GM19324 (cell line): ENCODE results near the gene E2F3.

ENCODE experiments used
- ATAC-seq: cut with Tn5 transposase; IDR thresholded peaks from one replicate; pipeline ENCODE4 v1.9.1; 2021; ENCODE audit warnings: mild to moderate bottlenecking, moderate library complexity; ENCODE audit not compliant: unreplicated experiment, low FRiP score

Gene E2F3

GRCh38 chr6:20401205-20402091 lies at the start of gene E2F3:
Gene E2F3, plus strand, starts transcription at chr6:20401879. Its CDS starts 354 bp downstream, at chr6:20402233.
- ATAC-seq: peak; percentile 91

- ATAC-seq: no peak
Observed at GRCh38 chr6:20352346-20352745, 49.3 kb upstream of the E2F3 start.

DNA sequence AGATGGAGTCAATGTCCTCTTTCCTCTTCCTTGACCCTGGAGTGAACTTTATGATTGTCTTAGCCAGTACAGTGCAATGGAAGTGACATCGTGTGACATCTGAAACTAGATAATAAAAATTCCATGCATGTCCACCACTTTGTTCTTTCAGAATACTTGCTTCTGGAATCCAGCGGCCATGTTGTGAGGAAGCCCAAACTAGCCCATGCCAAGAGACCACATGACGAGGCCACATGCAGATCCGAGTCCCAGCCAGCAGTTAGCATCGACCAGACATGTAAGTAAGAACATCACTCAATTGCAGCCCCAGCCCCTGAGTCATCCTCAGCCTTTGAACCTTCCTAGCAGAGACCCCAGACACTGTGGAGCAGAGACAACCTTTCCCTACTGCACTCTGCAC lies 48.5 kb upstream of the E2F3 start:
- no peak for ATAC-seq

DNA sequence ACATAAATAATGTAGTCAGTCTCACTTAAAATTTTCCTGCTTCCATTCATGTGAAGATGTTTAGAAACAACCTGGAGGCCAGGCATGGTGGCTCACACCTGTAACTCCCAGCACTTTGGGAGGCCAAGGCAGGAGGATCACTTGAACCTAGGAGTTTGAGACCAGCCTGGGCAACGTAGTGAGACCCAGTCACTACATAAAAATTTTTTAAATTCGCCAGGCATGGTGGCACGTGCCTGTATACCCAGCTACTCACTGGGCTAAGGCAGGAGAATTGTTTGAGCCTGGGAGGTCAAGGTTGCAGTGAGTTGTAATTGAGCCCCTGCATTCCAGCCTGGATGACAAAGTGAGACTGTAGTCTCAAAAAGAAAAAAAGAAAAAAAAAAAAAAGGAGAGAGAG lies 47.3 kb upstream of the E2F3 start:
- no peak for ATAC-seq

- no peak for ATAC-seq
Observed at GRCh38 chr6:20360471-20361119, 41.1 kb upstream of the E2F3 start.

DNA sequence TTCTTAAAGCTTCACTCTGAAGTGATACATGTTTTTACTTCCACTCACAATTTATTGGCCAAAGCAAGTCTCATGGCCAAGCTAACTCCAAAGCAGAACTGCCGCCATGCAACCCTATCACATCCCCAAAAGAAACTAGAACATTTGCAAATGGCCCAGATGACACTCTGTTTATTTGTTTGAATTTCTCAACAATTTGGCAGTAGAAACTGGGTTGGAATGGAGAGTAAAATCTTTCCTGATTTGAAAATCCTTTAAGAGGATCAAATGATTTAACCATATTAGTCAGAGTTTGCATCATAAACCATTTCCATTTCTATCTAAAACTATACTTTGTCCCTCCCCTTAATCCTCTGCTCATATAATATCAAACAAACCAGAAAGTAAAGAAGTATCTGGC lies 39.1 kb upstream of the E2F3 start:
- ATAC-seq: no peak

DNA sequence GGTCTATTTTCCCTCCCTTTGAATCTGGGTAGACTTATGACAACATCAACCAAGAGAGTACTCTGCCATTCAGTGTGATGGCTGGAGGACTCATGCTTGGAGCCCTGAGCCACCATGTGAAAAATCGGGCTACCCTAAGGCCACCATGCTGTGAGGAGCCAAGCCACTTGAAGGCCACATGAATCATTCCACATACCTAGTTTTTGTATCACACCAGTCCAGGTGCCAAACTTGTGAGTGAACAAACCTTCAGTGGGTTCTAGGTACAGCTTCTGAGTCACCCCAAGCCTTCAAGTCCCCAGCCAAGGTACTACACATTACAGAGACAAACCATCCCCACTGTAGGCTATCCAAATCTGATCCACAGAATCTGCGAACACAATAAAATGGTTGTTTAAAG lies 37.4 kb upstream of the E2F3 start:
- no peak for ATAC-seq

DNA sequence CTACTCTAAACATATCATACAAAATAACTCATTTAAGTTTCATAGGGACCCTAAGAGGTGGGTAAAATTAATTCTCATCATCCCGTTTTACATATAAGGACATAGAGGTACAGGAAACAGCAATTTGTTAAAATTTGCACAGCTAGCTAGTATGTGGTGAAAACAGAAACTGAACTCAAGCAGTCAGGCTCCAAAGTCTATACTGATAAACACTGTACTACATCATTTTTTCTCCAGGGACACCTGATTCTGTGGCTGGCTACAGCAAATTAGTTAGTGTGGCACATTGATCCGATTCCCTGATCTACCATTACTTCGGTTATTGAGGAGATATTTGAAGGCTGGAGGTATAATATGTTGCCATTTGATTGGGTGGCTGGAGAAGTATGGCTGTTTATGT lies 36.2 kb upstream of the E2F3 start:
- peak; percentile 80 for ATAC-seq

DNA sequence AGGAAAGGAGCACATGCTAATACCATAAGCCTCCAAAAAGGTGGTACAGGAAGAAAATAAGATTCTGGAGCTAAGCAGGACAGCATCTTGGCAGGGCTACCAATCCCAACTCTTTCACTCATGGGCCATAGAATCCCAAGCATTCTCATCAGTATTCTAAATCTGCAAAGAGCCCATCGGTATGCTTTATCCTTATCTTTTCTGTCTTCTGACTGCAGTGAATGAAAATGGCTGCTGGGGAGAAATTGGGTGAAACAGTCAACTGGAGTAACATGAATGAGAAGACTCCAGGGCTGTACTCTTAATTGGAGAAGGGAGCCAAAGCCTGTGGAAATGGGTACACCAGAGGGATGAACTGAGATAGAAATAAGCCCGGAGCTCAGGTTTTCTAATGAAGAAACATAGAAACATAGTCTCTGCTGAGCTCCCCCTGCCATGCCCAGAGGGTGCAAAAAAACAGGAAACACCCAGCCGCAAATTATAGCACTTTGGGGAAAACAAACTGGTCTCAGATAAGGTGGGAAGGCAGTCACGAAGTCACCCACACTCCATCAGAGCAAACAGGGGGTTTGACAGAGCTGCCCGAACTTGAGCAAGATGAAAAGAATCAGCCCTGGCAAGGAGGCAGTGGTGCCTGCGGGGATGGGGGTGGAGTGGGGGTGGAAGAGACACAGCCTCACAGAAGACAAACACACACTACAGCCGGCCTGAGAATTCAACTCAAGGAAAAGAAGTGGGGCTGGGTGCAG lies 35.4 kb upstream of the E2F3 start:
- ATAC-seq: no peak

DNA sequence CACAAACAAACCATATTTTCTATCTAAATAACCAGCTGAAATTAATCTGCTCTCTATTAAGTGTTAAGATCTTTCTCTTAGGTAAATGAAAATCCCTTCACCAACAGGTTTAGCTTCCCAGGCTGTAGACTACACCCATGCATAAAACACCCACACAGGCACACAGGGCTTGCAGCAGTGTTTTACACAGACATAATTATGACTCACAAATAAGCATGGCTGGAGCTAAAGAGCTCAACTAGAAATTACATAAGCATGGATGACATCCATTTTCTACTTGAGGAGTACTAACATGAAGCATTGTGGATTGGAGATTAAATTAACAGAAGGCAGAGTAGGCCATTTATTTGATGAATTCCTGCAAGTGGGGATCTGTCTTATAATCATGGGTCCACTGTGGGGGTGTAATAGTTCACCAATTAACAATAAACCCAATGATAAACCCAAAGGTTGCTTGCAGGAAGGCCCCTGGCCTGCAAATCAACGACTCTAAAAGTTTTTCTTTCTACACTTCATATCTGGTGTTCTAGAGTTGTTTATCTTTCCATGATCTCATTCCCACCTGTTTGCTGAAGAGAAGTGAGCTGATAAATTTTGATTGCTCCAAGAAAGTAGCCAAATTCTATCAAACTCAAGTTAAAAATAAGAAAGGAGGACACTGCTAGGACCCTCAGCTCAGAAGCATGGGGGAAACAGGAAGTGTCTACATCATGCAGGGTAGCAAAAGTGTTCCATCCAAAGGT lies 33.8 kb upstream of the E2F3 start:
- no peak for ATAC-seq

DNA sequence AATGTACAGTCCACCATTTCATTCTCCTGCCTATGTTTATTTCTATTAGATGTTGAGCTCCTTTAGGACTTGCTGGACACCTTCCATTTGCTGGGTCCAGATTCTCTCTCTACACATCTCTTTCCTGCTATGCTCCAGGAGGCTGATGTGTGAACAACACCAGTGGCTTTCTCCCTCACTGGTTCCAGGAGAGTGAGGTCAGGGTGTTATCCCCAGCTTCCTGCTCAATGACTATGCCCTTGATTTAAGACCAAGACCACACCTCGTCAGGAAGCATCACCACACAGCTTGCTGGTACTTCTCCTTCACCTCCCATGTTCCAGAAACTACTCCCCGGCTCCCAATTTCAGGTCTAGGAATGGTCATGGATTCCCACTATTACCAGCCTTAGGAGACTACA lies 31.3 kb upstream of the E2F3 start:
- no peak for ATAC-seq

DNA sequence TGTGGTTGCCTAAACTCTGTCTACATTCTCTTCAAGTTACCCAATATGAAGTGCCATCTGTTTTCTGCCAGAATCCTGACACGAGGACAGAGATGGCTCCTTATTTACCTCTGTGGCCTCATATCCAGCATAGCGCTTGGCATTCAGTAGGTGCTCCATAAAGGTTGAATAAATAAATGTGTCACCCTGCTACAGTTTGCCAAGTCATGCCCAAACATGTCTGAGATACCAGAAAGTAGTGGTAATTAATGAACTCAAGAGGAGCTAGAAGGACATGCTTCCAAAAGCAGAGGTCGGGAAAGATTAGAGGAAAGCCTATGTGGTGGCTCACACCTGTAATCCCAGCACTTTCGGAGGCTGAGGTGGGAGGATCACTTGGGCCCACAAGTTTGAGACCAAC lies 30.9 kb upstream of the E2F3 start:
- ATAC-seq: no peak

DNA sequence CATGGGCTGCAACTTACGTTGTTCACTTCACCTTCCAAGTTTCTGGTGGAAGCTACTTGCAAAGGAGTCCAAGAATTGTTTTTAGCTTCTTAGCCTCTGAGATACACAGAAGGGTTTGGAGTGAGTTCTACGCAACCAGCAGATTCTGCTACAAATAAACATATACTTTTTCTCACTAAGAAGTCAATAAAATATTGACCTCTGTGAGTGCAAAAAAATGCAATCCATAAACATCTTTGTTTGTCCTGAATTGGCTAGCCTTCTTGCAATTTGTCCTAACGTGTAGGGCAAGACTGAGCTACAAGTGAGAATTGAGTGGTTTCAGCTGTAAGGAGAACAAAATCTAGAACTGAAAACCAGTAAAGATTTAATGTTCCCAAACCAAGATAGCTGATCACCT lies 26.2 kb upstream of the E2F3 start:
- no peak for ATAC-seq

DNA sequence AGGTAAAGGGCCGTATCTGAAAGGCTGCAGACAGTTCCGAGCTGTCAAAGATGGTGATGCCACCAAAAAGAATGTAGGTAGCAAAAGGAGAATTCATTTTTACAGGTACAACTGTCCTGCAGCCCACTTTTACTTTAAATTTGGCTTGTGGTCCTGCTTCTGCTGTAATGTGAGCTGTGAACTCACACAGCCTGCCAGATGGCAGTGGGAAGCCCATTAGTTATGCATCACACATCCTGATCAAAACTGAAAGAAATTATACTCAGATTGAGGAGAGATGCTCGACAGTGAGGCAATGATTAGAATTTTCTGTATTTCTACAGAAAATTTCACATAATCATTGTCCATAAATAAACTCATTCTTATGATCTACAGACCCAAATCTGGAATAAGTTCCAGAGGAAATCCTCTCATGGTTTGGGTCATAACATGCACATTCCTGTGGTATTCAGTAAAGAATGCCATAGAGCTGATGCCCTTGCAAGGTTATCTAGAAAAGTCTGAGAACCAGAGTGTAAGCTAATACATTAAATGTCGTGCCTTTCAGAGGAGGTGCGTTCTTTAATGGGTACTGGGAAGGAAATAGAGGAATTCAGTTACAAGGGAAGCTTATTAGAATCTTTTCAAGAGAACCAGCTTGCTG lies 23.9 kb upstream of the E2F3 start:
- no peak for ATAC-seq

- ATAC-seq: no peak
Observed at GRCh38 chr6:20379231-20379630, 22.4 kb upstream of the E2F3 start.

DNA sequence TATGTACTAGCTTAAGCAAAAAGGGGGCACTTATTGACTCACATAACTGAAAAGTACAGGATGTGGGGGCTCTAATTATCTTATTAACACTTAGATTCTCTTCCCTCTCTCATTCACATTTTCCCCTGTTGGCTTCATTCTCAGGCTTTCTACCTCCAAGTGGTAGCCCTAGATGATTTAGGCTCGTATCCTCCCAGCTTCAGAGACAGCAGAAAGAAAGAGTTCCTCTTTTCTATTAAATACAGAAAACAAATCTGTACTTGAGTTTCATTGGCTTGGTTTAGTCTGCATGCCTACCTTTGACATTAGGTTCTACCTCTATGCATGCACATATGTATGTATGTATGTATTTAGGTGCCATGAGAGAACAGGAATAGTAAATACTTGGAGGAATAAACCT lies 15.5 kb upstream of the E2F3 start:
- no peak for ATAC-seq

DNA sequence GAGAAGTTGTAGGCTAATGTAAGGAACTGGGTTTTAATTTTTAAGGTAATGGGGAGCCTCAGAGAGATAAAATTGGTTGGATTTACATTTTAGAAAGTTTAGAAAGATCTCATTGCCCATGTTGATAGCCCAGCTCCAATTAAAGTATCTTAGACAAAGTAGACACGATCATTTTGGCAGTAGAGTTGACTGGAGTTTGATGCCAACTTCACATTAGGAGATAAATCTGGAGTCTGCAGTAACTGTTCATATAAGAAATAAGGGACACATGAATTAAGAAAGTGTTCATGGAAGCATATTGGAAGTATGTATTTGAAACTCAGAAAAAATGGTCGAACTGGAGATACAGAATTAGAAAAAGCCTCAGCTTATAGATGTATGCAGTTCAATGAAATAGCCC lies 12.6 kb upstream of the E2F3 start:
- no peak for ATAC-seq

DNA sequence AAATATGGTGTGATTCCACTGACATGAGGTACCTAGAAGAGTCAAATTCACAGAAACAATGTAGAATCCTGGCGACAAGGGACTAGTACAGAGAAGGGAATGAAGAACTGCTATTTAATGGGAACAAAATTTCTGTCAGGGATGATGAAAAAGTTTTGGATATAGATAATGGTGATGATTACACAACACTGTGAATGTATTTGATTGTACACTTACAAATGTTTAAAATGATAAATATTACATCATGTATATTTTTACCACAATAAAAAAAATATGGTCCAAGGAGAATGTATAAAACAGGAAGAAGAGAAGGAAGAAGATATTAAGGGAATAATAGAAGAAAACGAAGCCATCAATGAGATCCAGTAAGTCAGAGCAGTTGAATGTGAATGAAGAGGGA lies 8.4 kb upstream of the E2F3 start:
- no peak for ATAC-seq

GRCh38 chr6:20399518-20399917 lies 2.2 kb upstream of the E2F3 start:
- ATAC-seq: no peak
